HT1080 (cell line): ENCODE measurements around the gene PDLIM7. TPM values are rescaled to one million over a fixed set of nuclear protein-coding genes. Genes with fewer than 3 reads are reported as not detected.

Source experiments
- DNase-seq: peaks from one replicate; pipeline ENCODE4 v3.0.0-alpha.2; 2015; ENCODE audit warnings: low read depth
- total RNA-seq: library from RNA; depleted of rRNA; stranded (reverse); fragments of >200 nt; shearing (Covaris generic); gene quantifications from 2 replicates; pipeline ENCODE4 v1.2.3, GENCODE V29; 2014

Gene PDLIM7
- total RNA-seq, 1 experiment from 2014 or later, result 262 TPM

DNA sequence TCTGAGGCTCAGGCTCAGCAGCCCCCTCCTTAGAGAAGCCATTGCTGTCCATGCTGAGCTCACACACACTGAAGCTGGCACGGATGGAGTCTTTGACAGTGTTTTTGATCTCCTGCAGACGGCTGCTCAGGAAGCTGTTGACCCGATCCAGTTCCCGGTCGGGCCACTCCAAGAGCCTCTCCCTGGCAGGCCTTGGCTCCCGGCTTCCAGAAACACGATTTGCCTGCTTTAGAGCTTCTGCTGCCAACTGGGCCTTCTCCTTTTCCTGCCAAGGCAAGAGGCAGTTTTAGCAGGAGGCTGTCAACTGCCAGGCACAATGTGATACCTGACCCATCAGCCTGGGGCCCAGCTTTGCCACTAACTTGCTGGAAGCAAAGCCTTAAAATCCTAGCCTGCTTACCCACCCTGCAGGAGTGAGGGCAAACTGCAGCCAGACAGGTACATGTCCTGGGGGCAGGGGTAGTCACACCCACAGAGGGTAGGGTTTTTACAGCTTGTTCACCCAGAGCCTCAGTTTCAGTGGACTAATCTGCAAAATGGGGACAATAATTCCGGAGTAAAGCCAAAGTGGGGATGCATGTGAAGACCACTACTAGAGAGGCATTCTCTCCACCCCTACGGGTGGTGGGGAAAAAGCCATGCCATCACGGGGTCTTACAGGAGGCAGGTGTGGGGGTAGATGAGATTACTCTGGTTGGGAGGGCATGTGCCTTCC, 27.7 kb upstream of the PDLIM7 start:
- no peak for DNase-seq

- DNase-seq, result no peak
Measured at GRCh38 chr5:177524539-177524900, 27.1 kb upstream of the PDLIM7 start.

DNA sequence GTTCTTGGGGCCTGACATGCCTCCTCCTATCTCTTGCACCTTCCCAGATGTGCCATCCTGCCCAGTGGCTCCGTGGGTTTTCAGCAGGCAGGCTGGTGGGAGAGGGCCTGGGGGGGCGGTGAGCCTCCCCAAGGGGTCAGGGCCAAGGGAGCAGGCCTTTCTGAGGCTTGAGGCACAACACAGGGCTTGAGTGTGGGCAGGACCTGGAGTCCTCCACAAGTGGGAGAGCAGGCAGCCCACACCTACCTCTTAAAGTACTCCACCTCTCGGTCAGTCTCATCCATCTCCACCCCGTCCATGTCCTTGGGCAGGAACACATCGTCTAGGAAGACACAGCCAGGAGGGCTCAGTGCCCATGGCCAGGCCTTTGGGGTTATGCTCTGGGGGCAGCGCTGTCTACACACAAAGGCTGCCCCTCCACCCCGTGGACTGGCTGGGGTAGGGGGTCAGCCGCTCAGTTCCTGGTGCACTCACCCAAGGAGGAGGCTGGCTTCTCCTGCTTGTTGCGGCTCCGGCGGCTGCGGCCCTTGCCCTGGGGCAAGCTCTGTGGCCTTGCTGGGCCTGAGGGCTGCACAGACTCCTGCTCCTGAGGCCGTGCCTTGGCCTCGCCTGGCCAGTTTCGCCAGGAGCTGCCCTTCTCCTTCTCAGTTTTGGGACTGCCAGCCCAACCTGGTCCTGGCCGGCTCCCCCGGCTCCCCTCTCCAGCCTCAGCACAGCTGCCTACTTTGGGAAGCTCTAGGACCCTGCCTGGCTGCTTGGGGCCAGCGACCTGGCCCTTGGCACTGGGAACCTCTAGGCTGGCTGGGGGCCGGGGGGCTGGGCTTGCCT, 26.5 kb upstream of the PDLIM7 start:
- no peak for DNase-seq

DNA sequence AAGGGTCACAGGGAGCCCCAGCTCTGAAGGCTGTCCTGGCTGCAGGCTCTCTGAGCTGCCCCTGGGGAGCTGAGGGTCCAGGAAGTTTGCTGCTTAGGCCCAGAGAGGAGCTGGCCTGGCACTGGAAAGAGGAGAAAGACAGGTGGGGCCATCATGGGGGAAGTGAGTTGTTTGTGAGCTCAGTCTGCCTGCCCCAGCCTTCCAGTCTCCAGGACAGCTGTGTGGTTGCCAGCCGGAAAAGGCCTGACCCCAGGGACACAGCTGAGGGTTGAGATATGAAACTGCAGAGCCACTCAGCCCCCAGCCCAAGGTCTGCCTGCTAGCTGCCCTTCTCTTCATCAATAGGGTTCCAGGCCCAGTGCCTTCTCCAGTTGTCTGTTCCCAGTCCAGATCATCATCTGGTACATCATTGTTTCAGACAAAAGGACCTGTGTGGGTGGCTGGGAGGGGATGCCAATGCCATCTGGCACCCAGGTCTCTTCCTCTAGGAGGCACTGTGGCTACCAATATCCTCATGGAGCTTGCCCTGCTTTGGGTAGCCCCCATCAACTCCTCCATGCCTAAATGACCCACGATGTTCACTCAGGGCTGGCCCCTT, 23.6 kb upstream of the PDLIM7 start:
- no peak for DNase-seq

DNA sequence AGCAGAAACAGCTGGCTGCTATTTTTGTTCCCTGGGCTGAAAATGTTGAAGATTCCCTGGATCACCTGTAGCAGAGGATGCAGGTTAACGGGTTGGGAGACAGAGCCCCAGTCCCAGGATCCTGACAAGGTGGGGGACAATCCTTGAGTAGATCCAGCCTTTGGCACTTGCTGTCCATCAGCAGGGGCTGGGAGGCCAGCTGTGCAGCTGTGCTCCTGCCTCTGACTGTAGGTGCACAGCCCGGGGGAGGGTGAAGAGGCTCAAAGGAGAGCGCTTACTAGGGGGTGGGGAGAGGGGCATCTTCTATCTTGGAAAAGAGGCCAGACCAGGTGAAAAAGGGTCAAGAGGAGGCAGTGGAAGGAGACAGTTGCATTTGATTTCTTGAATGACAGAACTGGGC, 22.9 kb upstream of the PDLIM7 start:
- DNase-seq, result no peak

GRCh38 chr5:177519463-177520235, 22.2 kb upstream of the PDLIM7 start:
- DNase-seq, result no peak

GRCh38 chr5:177516601-177517568, 19.5 kb upstream of the PDLIM7 start, which contains the start of gene DDX41:
TSS of gene DDX41 (minus strand) at chr5:177516961. CDS start at chr5:177516945, 16 bp downstream.
- peak; percentile 99 for DNase-seq

- no peak for DNase-seq
Measured at GRCh38 chr5:177515580-177515979, 18.2 kb upstream of the PDLIM7 start.

DNA sequence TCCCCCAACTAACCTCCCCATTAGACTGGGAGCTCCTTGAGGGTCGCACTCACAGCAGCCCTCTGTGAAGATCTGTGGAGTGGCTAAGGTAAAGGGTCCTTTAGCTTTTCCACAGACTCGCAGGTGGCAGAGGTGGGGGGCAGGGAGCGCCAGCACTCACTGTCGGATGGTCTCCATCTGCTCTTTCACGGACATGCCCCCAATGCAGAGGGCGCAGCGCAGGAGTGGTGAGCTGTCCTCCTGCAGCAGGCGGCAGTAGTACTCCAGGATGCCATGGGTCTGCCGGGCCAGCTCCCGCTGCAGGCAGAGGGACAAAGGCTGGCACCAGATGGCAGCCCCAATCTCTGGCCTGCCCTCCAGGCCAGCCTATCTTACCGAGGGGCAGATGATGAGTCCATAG, 17.1 kb upstream of the PDLIM7 start:
- DNase-seq, result no peak

GRCh38 chr5:177513500-177513899, 16.1 kb upstream of the PDLIM7 start:
- DNase-seq, result no peak

GRCh38 chr5:177512736-177513380, 15.5 kb upstream of the PDLIM7 start:
- DNase-seq, result no peak

DNA sequence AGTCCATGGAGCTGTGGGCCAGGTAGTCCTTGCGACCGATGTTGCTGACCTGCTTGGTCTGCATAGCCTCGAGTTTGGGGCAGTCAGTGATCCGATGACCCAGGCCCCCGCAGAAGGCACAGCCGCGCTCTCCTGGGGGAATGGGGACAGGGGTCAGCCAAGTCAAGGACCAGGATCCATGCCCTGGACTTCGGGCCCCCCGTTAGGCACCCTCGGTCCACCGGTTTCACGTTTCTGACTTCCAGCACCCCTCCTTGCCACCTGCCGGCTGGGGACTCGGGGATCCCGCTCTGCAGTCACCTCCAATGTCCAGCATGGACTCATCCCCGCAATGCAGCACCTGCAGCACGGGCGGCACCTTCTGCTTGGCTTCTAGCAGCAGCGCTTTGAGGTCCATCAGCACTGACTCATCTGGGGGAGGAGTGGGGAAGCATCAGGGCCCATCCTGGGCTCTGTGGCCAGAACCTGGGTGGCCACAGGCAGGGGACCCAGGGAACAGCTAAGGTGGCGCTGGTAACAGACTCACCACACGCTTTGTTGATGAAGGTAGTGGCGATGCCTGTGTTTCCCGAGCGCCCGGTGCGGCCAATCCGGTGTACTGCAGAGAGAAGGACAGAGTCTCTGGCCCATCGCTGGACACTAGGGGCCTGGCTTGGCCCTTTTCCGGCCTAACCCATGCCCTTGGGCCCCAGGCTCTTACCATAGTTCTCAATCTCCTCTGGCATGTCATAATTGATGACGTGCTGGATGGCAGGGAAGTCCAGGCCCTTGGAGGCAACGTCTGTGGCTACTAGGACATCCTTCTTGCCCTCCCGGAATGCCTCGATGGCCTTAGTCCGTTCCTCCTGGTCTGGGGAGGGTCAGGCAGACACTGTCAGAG, 14.6 kb upstream of the PDLIM7 start:
- DNase-seq, result no peak

- no peak for DNase-seq
Measured at GRCh38 chr5:177511181-177511580, 13.8 kb upstream of the PDLIM7 start.

- no peak for DNase-seq
Measured at GRCh38 chr5:177510567-177511053, 13.2 kb upstream of the PDLIM7 start.

- DNase-seq, result no peak
Measured at GRCh38 chr5:177509991-177510566, 12.7 kb upstream of the PDLIM7 start.

DNA sequence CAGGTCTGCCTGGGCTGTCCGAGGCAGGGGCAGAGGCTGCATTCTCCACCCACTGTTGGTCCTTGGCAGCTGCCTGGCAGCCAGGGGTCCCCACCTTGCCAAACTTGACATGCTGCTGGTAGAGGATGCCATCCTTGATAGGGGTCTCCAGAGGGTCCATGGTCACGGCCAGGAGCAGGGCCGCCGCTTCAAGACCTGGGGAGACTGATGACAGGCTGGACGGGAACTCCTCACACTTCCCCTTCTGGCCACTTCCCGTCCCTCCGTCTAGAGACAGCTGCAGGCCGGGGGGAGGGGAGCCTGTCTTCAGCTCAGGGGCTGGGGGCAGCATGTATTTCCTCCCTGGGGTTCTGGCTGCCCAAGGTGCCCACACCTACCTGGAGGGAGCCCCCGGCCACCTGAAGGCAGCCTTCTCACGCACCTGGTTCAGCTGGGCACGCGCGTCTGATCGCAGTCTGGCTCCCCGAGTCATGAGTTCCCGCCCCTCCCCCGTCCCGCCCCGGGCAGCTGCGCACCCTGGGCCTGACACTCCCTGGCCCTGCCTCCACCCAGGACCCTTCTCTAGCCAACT, 12.1 kb upstream of the PDLIM7 start, which contains the start of gene DOK3:
DOK3 (minus strand) TSS at position 446 of the 571 bp plus-strand sequence; CDS start at position 160, 286 bp downstream.
- DNase-seq, result no peak

- no peak for DNase-seq
Measured at GRCh38 chr5:177508837-177509236, 11.4 kb upstream of the PDLIM7 start.

- DNase-seq, result no peak
Measured at GRCh38 chr5:177508221-177508611, 10.8 kb upstream of the PDLIM7 start.
